Right lung (tissue), 10 donors: ENCODE results near the gene PRSS8. TPM values are rescaled to one million over a fixed set of nuclear protein-coding genes. Genes with fewer than 3 reads are reported as not detected.
"Not testable (repeated sequence)": the region's sequence is repeated elsewhere in the genome, so short reads cannot be mapped to it uniquely, and the experiment has no call there.

Experiments used
- DNase-seq, 2 donors: peaks; one replicate each; pipeline ENCODE4 v3.0.0-alpha.2; 2013
- long read RNA-seq, 8 donors: transcript quantifications; one replicate each; lab custom pipeline, GENCODE V29; 2026
- polyA plus RNA-seq, 5 donors: library from polyadenylated mRNA; unstranded; fragments of 120-200 nt; gene quantifications; one replicate each; pipeline versions ENCODE4 v1.2.1 to v1.2.3, GENCODE V29; 2013; ENCODE audit warnings: inconsistent platforms in 1 of 5, low replicate concordance in 1 of 5; ENCODE audit not compliant: insufficient read length in 5 of 5, insufficient read depth in 1 of 5

PRSS8 gene
- 100 to 1,000 TPM in 3 of 5 donors, 10 to 100 TPM in 2; 84.0 to 149 (median 119) TPM for polyA plus RNA-seq
- long read RNA-seq, donor 1, partial matches to known transcripts, result 100 of 149 reads
- long read RNA-seq, donor 1, other reads (novel, unspliced or antisense), result 49 of 149 reads
- long read RNA-seq, donor 2, partial matches to known transcripts, result 10 of 30 reads
- long read RNA-seq, donor 2, other reads (novel, unspliced or antisense), result 20 of 30 reads
- long read RNA-seq, donor 3, partial matches to known transcripts, result 63 of 94 reads
- long read RNA-seq, donor 3, other reads (novel, unspliced or antisense), result 30 of 94 reads
- long read RNA-seq, donor 4, partial matches to known transcripts, result 87 of 112 reads
- long read RNA-seq, donor 4, other reads (novel, unspliced or antisense), result 25 of 112 reads
- long read RNA-seq, donor 5, partial matches to known transcripts, result 77 of 119 reads
- long read RNA-seq, donor 5, other reads (novel, unspliced or antisense), result 41 of 119 reads
- long read RNA-seq, donor 6, partial matches to known transcripts, result 74 of 134 reads
- long read RNA-seq, donor 6, other reads (novel, unspliced or antisense), result 58 of 134 reads
- long read RNA-seq, donor 7, partial matches to known transcripts, result 48 of 99 reads
- long read RNA-seq, donor 7, other reads (novel, unspliced or antisense), result 51 of 99 reads
- long read RNA-seq, donor 8, partial matches to known transcripts, result 14 of 22 reads
- long read RNA-seq, donor 8, other reads (novel, unspliced or antisense), result 8 of 22 reads

DNA sequence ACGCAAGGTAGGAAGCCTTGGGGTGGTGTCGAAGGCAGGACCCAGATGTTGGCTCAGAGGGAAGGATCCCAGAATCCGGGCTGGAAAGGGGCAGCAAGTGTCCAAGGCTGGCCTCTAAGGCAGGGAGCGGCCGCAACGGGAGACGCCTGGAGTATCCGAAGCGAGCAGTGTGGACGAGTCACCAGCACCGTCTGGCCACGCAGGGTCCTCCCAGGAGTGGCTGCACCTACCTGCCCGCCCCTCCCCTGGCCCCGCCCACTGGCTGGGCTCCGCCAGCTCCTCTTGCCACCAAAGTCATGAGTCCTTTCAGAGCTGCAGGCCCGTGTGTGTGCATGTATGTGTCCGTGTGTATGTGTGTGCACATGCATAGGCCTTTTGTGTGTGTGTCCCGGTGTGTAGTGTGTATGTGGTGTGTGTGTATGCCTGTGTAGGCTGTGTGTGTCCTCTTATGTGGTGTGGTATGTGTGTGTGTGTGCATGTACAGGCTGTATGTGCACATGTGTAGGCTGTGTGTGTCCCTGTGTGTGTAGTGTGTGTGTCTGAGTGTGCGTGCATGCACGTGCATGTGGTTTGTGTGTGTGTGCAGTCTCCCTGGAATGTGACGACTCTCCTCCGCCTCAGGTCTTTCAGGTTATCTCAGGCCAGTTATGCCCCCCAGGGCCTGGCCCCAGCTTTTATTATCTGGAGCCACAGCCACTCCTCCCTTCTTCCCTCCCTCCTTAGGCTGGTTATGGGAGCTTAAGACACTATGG lies at the start of gene PRSS8:
PRSS8 (minus strand) TSS at position 193 of the 752 bp plus-strand sequence. CDS start 229 bp downstream, outside the sequence.
- no peak for DNase-seq

DNA sequence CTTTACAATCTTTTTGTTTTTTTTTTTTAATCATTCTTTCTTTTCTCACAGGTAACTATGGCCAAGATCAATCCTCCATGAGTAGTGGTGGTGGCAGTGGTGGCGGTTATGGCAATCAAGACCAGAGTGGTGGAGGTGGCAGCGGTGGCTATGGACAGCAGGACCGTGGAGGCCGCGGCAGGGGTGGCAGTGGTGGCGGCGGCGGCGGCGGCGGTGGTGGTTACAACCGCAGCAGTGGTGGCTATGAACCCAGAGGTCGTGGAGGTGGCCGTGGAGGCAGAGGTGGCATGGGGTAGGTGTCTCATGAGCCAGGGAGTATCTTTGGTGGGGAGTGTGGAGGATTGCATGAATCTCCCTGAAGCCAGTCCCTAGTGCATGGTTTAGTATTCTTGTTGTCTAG lies 49.4 kb upstream of the PRSS8 start:
- no peak for DNase-seq

DNA sequence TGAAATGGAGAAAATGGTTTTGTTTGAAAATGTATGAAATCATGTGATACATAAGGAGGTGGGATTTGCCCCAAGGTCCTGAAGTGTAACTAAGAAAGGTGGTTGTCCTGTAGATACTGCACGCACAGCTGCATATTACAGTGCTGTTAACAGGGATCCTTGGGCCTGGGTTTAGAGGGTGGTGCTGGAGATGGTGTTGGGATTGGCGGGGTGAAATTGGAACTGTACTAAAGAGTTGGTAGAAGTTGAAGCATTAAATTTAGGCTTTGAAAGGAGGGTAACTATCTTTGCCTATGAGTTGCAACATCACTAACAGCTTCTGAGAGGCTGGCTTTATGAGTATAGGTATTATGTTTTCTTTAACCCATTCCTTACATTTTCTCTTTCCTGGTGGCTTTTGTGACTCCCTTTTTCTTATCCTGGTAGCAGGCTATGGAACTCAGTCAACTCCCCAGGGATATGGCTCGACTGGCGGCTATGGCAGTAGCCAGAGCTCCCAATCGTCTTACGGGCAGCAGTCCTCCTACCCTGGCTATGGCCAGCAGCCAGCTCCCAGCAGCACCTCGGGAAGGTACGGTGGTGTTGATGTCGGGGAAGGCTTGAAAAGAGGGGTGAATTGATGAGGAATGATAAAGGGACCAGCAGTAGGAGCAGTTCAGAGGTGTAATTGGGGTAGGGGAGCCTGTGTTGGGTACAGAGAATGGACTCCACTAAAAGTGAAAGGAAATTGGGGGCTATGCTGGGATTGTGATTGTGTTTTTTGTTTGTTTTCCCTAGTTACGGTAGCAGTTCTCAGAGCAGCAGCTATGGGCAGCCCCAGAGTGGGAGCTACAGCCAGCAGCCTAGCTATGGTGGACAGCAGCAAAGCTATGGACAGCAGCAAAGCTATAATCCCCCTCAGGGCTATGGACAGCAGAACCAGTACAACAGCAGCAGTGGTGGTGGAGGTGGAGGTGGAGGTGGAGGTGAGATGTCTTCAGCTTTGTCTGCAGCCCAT lies 48.2 kb upstream of the PRSS8 start:
- DNase-seq, result no peak

DNA sequence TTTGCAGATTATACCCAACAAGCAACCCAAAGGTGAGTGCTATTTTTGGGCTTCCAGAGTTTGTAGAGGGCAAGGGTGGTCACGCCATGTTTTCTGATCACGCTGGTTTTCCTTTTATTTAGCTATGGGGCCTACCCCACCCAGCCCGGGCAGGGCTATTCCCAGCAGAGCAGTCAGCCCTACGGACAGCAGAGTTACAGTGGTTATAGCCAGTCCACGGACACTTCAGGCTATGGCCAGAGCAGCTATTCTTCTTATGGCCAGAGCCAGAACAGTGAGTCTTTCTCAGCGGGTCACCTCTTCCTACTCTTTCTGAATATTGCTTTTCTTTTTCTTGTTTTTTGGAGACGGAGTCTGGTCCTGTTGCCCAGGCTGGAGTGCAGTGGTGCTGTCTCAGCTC lies 46.9 kb upstream of the PRSS8 start:
- no peak for DNase-seq

DNA sequence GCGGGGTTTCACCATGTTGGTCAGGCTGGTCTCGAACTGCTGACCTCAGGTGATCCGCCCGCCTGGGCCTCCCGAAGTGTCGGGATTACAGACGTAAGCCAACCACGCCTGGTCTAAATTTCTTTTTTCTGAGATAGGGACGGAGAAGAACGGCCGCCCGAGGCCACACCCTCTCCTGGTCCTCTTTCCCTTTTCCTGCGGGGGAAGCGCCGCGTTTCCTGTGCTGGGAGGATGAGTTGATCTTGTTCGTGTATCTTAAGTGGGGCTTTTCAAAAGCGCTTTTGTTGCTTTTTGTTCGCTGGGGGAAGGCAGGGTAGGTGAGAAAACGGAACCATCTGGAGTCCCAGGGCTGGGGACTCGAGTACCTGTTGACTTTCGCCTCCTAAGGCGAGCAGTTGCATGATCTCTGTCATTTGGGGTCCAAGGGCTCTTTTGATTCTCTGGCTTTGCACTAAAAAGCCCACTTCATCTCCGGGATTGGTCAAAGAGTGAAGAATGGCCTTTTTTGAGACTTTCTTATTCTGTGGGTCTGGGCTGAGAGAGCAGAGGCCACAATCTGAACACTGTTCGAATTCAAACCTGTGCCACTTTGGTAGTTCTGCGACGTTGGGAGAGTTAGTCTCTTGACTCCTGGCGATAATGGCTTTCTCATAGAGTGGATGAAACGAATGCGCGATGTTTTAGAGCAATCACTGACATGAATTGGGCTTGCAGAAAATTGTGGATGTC lies 45.7 kb upstream of the PRSS8 start:
- no peak for DNase-seq

DNA sequence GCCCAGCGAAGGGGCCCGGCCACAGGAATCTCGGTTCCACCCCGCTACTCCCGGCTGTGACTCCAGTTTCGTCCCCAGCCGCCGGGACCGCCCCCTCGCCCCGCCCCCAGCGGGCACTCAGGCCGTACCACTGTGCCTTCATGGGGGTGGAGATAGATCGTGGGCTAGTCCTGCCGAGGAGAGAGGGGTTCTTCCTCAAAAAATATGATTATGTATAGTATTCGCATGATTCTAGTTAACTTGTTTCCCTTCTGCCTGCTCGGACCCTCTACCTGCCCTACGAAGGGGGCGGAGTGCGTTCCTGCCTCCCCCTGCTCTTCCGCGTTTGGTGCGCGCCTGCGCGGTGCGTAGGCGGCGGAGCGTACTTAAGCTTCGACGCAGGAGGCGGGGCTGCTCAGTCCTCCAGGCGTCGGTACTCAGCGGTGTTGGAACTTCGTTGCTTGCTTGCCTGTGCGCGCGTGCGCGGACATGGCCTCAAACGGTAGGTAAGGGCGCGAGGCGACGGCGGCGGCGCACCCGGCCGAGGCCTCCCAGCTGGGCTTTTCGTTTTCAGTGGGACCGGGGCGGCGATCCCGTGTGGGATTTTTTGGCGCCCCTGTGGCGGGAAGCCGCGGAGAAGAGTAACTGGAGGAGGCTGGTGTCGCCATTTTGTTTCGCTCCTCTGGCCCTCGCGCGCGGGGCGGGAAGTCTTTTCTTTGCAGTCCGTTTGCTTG lies 44.4 kb upstream of the PRSS8 start, which contains the start of gene FUS:
FUS (plus strand) TSS at position 393 of the 713 bp plus-strand sequence; CDS start at position 469, 76 bp downstream.
- DNase-seq, result peak; percentile 96 to 97

DNA sequence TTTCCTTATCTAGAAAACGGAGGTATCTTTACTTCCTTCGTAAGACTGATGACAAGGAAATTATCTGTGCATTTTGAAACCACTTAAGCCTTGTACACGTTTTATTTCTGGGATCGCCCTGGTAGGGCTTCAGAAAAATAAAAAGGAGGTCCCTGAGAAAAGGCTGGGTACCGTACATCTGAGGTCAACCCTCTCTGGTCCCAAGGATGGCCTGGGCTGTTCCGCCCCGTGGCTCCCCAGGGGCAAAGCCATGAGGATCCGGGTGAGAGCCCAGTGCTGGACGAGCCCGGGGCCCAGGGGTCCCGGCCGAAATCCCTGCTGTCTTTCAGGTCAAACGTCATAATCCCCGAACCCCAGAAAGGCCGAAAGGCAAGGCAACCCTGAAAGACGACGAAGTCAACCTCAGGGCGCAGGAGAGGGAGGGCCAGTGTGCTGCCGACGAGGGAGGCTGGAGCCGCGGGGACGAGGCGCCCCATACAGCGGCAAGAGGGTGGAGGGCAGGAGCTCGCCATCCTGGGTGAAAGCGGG lies 43.8 kb upstream of the PRSS8 start:
- no peak for DNase-seq

DNA sequence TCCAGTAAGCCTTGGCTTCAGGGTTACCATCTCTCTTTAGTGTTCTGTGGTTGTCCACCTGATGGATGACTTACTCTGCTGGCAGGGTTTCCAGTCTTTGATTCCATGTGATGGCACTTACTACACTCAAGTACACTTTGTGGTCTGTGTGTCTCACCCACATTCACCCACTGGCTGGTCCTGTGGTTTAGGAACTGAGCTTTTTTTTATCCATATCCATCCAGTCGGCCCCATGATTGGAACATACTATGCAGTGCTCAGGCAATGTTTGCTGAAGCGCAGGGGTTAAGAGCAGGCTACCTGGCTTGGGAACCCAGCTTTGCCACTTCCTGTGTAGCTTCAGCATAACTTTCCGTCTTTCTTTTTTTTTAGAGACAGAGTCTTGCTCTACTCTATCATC lies 41.6 kb upstream of the PRSS8 start:
- DNase-seq, result no peak

DNA sequence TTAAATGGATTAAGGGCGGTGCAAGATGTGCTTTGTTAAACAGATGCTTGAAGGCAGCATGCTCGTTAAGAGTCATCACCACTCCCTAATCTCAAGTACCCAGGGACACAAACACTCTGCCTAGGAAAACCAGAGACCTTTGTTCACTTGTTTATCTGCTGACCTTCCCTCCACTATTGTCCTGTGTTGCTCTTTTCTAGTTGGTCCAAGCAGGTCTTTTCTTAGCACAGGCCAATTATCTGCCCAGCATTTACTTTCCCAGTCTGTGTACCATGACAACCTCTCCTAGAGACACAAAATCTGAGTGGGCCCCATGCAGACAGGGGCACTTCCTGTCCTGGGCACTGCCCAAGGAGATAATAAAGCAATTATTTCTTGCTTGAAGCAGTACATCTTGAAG lies 34.5 kb upstream of the PRSS8 start:
- DNase-seq, result not testable (repeated sequence)

DNA sequence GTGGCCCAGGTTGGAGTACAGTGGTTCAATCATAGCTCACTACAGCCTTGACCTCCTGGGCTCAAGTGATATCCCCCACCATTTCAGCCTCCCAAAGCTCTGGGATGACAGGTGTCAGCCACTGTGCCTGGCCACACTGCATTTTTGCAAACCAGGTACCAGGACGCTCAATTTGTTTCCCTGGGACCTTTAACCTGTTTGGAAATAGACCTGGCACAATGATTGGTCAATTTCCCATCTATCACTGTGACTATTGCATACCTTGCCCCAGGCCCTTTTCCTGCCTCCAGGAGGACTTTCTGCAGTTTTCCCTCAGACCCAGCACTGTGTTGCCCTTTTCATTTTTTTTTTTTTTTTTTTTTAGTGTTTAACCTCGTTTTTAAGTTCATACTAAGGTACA lies 33.3 kb upstream of the PRSS8 start:
- no peak for DNase-seq

DNA sequence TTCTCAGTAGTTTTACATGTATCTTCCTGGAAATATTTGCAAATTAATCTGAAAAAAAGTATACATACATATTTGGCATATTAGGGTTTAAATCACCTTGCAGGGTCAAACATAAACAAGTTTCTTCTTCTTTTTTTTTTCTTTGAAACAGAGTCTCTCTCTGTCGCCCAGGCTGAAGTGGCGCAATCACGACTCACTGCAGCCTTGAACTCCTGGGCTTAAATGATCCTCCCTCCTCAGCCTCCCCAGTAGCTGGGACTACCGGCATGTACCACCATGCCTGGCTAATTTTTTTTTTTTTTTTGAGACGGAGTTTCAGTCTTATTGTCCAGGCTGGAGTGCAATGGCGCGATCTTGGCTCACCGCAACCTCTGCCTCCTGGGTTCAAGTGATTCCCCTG lies 31.8 kb upstream of the PRSS8 start:
- DNase-seq, result no peak

DNA sequence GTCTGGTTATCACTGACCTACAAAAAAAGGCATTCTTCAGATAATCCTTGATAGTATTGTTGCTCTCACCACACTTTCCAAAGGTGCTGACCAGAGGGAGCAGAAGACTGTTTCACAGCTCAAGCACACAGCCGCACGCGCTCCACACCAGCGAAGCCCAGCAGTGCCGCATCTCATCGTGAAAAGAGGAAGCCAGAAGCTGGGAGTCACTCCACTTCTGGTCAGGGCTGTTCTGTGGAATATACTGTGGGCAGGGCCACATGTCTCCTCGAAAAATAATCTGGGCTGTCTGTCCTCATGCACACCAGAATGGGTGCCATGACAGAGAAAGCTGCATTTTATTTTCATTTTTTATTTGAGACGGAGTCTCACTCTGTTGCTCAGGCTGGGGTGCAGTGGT lies 21.6 kb upstream of the PRSS8 start:
- no peak for DNase-seq

DNA sequence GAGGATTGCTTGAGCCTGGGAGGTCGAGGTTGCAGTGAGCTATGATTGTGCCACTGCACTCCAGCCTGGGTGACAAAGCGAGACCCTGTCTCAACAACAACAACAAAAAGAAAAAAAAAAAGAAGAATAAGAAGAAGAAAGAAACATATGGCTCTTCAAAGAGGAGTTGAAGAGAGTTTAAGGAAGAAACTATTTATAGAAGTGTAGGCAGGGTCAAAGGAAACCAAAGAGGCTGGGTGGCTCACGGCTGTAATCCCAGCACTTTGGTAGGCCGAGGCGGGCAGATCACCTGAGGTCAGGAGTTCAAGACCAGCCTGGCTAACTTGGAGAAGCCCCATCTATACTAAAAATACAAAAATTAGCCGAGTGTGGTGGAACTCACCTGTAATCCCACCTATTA lies 15.4 kb upstream of the PRSS8 start:
- not testable (repeated sequence) for DNase-seq

DNA sequence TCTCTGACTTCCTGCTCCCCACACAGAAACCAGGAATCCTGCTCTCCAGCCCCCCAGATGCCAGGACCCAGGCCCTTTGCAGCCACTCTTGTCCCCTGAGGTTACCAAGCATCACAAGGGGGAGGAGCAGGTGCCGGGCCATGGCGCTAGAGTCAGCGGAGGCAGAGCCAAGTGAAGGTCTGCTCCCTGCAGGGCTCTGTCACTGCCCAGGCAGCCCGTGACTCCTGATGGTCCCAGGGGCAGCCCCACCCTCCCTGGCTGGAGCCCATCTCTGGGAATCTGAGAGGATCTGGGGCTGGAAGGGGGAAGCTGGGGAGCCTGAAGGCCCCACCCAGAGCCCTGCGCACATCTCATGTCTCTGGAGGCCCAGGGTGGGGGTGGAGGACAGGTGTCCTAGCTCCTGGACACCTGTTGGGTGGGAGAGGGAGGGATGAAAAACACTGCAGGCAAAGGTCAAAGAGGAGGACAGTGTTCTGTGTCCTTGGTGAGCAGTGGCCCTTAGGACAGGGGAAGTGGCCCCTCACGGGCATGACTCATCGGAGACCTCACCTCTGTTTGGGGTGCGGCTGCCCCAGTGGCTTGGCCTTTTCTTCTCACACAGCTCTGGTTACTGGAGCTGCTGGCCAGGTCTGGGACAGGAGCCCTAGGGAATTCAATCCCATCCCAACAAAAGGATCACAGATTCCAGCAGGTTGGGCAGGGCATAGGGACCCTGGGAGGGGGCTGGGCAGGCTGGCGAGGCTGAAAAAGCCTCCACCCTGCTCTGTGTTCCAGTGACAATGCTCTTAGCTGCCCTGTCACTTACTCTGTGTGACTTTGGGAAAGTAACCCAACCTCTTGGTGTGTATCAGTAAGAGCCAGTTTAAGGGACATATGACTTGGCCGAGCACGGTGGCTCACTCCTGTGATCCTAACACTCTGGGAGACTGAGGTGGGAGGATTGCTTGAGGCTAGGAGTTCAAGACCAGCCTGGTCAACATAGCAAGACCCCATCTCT lies 14.7 kb upstream of the PRSS8 start, which contains the start of gene PRSS36:
PRSS36 (minus strand) TSS at position 173 of the 997 bp plus-strand sequence; CDS start at position 142, 31 bp downstream.
- no peak for DNase-seq

DNA sequence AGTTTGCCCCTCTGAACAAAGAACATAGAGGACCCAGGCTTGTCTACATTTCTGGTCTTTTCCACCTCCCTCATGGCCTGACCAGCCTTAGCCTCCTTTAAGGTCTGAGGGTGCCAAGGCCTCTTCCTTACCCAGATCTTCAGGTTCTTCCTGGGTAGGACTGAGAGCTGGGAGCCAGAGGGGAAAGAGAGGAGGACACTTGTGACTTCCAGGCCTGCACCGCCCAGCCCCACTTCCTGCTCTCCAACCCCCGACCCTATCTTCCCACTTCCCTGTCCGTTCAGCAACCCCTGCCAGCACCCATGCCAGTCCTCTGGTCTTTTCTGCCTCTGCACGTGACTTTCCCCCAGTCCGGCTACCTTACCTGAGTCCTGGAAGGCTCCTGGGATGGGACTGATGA lies 13.8 kb upstream of the PRSS8 start:
- DNase-seq, result no peak

DNA sequence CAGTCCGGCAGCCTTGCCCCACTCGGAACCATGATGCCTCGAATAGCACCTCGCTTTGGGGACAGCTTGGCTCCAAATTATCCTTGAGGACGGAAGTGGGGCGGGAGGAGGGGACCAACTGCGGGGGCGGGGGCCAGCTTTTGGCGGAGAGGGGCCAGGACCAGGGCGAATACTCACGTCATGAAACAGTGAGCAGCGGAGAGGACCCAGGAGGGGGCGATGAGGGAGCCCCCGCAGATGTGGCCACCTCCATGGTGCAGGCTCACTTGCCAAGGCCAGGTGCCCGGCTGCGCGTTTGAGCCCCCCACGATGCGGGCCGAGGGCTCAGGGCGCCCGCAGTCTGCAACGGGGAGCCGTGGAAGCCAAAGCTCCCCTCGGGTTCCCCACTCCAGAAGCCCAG lies 13.4 kb upstream of the PRSS8 start:
- no peak for DNase-seq

DNA sequence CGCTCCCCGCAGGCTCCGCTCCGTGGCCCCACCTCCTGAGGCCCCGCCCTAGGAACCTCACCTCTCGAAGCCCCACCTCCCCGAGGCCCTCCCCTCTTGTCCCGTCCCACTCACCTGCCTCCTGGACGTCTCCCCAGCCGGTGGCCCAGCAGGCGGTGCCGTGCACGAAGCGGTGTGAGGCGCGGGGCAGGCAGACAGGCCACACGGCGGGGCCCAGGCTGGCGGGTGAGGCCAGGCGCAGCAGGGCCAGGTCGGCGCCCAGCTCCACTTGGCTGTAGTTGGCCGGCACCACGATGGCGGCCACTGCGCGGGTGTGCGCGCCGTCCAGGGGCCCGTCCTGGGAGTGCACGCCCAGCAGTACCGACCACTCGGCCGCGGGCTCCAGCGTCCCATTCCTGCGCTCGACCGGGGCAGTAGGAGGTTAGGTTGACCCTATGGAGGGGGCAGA lies 12.8 kb upstream of the PRSS8 start:
- DNase-seq, result no peak

DNA sequence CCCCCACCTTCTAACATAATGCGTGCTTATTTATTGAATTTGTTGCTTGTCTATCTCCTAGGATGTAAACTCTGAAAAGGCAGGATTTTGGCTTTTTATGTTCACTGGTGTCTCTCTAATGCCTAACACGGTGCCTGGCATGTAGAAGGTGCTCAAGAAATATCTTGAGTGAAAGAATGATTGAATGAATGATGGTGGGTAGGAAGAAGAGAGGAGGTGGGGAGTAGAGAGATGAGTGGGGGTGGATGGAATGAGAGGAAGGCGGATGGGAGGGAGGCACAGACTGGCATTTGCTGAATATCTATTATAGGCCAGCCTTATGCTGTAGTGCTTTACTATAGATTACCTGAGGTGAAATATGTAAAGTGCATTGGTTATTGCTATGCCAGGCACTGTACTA lies 12.0 kb upstream of the PRSS8 start:
- no peak for DNase-seq
